ENCODE data around the gene S100P. TPM values are rescaled to one million over a fixed set of nuclear protein-coding genes. Genes with fewer than 3 reads are reported as not detected.

Gene S100P
- total and polyA plus RNA-seq, 4 donors, result 0.42 to 3.1 (median 2.3) TPM

DNA sequence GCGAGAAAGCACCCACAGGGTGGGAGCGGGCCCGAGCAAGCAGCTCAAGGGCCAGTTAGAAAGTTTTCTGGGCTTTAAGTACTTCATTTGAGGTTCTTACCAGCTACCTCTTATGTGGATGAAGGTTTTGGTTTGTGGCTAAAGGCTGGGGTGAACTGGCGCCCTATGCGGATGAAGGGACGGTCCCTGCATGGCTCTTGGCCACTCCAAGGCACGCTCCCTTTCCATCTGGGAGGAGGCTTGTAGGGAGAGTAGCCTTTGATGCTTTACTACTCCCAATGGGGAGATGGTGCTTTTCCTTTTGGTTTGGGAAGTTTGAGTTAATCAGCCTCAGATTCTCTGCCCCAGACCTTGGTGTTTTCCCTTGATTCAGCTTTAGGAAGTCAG is 35.5 kb upstream of the S100P start (continued):
- TF ChIP-seq EGR1 (IDR thresholded peaks at IDR 0.05; ENCODE audit: low read depth in 2 of 2) (no peak), GABPA (IDR thresholded peaks at IDR 0.05 in 1 of 2, conservative IDR thresholded peaks at IDR 0.05 in 1 of 2) (no peak), SP1 (IDR thresholded peaks at IDR 0.05) (no peak), JUND (IDR thresholded peaks at IDR 0.05) (no peak)
- TF ChIP-seq, protein P1, sequence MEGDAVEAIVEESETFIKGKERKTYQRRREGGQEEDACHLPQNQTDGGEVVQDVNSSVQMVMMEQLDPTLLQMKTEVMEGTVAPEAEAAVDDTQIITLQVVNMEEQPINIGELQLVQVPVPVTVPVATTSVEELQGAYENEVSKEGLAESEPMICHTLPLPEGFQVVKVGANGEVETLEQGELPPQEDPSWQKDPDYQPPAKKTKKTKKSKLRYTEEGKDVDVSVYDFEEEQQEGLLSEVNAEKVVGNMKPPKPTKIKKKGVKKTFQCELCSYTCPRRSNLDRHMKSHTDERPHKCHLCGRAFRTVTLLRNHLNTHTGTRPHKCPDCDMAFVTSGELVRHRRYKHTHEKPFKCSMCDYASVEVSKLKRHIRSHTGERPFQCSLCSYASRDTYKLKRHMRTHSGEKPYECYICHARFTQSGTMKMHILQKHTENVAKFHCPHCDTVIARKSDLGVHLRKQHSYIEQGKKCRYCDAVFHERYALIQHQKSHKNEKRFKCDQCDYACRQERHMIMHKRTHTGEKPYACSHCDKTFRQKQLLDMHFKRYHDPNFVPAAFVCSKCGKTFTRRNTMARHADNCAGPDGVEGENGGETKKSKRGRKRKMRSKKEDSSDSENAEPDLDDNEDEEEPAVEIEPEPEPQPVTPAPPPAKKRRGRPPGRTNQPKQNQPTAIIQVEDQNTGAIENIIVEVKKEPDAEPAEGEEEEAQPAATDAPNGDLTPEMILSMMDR (IDR thresholded peaks at IDR 0.05; ENCODE audit: low read depth, low read length, missing input control), result no peak

DNA sequence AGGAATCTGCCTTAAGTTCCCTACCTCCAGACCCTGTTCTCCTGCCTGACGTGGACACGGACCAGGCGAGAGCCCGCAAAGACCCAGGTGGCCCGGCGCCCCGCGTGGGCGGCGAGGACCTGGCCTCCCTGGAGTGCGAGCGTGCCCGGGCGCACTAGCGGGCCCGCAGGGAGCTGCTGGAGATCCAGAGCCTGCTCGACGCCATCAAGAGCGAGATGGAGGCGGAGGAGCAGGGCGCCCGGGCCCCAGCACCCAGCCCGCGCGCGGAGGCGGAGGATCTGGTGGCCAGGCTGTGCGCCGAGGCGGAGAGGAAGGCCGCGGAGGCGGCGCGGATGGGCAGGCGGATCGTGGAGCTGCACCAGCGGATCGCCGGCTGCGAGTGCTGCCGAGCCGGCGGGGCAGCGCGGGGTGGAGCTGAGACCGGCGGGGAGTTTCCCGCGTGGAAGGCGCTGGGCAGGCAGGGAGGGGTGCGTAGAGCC is 35.0 kb upstream of the S100P start:
- Histone ChIP-seq H3K27me3 (ENCODE audit: control insufficient read depth in 4 of 4, insufficient read depth in 4 of 4, low read length in 3 of 4) (peaks cover 0 to 3% (median under 1%) of the 10 kb centered on the region in 4 donors), H3K4me1 (ENCODE audit: control insufficient read depth in 4 of 4, insufficient read depth in 4 of 4, low read length in 3 of 4) (peaks cover 0 to 10% (median 4%) of the 10 kb centered on the region in 4 donors), H3K9ac (ENCODE audit: low read depth in 1 of 2, low read length in 2 of 2) (no peak overlapping the region), H3K36me3 (ENCODE audit: control insufficient read depth in 4 of 4, insufficient read depth in 3 of 4, low read depth in 1 of 4, low read length in 3 of 4) (no peaks in the 10 kb centered on the region), H3K27ac (ENCODE audit: low read depth in 1 of 2, low read length in 2 of 2) (no peak overlapping the region), H3K9me3 (ENCODE audit: control insufficient read depth in 4 of 4, low read length in 3 of 4) (no peaks in the 10 kb centered on the region), H3K4me3 (ENCODE audit: low read depth in 1 of 3, low read length in 3 of 3) (peak overlapping the region in 1 of 3 donors; percentile 49)
- DNase-seq (ENCODE audit: low spot score), result no peak
- no peak for TF ChIP-seq YY1 (IDR thresholded peaks at IDR 0.05)
- TF ChIP-seq EGR1 (IDR thresholded peaks at IDR 0.05; ENCODE audit: low read depth in 2 of 2), result no peak
- TF ChIP-seq, protein P2, sequence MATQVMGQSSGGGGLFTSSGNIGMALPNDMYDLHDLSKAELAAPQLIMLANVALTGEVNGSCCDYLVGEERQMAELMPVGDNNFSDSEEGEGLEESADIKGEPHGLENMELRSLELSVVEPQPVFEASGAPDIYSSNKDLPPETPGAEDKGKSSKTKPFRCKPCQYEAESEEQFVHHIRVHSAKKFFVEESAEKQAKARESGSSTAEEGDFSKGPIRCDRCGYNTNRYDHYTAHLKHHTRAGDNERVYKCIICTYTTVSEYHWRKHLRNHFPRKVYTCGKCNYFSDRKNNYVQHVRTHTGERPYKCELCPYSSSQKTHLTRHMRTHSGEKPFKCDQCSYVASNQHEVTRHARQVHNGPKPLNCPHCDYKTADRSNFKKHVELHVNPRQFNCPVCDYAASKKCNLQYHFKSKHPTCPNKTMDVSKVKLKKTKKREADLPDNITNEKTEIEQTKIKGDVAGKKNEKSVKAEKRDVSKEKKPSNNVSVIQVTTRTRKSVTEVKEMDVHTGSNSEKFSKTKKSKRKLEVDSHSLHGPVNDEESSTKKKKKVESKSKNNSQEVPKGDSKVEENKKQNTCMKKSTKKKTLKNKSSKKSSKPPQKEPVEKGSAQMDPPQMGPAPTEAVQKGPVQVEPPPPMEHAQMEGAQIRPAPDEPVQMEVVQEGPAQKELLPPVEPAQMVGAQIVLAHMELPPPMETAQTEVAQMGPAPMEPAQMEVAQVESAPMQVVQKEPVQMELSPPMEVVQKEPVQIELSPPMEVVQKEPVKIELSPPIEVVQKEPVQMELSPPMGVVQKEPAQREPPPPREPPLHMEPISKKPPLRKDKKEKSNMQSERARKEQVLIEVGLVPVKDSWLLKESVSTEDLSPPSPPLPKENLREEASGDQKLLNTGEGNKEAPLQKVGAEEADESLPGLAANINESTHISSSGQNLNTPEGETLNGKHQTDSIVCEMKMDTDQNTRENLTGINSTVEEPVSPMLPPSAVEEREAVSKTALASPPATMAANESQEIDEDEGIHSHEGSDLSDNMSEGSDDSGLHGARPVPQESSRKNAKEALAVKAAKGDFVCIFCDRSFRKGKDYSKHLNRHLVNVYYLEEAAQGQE (IDR thresholded peaks at IDR 0.05), result no peak
- no peak for TF ChIP-seq TAF1 (conservative IDR thresholded peaks at IDR 0.05)
- TF ChIP-seq, protein P3, sequence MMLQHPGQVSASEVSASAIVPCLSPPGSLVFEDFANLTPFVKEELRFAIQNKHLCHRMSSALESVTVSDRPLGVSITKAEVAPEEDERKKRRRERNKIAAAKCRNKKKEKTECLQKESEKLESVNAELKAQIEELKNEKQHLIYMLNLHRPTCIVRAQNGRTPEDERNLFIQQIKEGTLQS (IDR thresholded peaks at IDR 0.05), result no peak
- TF ChIP-seq FOXA2 (IDR thresholded peaks at IDR 0.05), result no peak
- no peak for TF ChIP-seq NR2F2 (IDR thresholded peaks at IDR 0.05)
- TF ChIP-seq RXRA (IDR thresholded peaks at IDR 0.05), result no peak
- TF ChIP-seq, protein P4, sequence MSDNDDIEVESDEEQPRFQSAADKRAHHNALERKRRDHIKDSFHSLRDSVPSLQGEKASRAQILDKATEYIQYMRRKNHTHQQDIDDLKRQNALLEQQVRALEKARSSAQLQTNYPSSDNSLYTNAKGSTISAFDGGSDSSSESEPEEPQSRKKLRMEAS (IDR thresholded peaks at IDR 0.05), result no peak
- no peak for TF ChIP-seq HNF4A (conservative IDR thresholded peaks at IDR 0.05)
- TF ChIP-seq HNF4G (IDR thresholded peaks at IDR 0.05), result no peak
- TF ChIP-seq, protein P5, sequence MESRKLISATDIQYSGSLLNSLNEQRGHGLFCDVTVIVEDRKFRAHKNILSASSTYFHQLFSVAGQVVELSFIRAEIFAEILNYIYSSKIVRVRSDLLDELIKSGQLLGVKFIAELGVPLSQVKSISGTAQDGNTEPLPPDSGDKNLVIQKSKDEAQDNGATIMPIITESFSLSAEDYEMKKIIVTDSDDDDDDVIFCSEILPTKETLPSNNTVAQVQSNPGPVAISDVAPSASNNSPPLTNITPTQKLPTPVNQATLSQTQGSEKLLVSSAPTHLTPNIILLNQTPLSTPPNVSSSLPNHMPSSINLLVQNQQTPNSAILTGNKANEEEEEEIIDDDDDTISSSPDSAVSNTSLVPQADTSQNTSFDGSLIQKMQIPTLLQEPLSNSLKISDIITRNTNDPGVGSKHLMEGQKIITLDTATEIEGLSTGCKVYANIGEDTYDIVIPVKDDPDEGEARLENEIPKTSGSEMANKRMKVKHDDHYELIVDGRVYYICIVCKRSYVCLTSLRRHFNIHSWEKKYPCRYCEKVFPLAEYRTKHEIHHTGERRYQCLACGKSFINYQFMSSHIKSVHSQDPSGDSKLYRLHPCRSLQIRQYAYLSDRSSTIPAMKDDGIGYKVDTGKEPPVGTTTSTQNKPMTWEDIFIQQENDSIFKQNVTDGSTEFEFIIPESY (IDR thresholded peaks at IDR 0.05), result no peak
- WGBS, result 9% methylated on average over 52 of the region's 52 CpGs

All from liver (tissue), 9 donors.